Gastrocnemius medialis (tissue), 4 donors: ENCODE measurements around the gene CPLX1.

Experiments used
- POLR2A ChIP-seq, 2 donors: fragments of 450-650 bp; IDR thresholded peaks; one replicate each; pipeline ENCODE4 v1.6.1; 2017; ENCODE audit warnings: antibody characterized with exemption in 2 of 2, mild to moderate bottlenecking in 2 of 2, moderate library complexity in 2 of 2
- TF ChIP-seq, protein P1 (sequence below), 5 experiments: fragments of 450-650 bp in 3 of 5; fragments of 200-600 bp in 2 of 5; sonication (generic) in 2 of 5; IDR thresholded peaks in 4 of 5; conservative IDR thresholded peaks in 1 of 5; 1 replicate in 4 of 5; 2 replicates in 1 of 5; pipeline ENCODE4 v1.5.1; 2016 to 2019; ENCODE audit warnings: antibody characterized with exemption in 5 of 5, mild to moderate bottlenecking in 3 of 5, moderate library complexity in 3 of 5

DNA sequence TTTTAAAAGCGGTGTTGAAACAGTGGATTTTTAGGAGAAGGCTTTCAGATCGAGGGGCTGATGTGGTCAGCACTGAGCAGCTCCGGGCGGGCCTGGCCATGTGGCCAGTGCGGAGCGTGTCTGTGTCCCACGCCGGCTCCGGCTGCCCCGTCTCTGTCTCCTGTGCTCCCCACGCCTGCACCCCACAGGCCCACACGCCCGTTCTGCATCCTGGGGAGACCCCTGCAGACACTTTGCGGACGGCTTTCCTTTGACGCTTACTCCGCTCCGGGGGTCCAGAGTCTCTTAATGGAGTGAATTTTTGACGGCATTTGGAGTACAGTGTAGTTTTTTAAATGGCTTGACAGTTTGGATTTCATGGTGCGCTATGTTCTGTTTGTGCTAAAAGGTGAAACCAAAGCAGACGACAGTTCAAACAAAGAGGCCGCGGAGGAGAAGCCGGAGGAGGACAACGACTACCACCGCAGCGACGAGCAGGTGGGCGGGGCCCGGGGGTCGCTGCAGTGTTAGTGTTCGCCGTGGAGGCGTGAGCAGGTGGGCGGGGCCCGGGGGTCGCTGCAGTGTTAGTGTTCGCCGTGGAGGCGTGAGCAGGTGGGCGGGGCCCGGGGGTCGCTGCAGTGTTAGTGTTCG, 81.6 kb downstream of the CPLX1 start:
- TF ChIP-seq, protein P1, sequence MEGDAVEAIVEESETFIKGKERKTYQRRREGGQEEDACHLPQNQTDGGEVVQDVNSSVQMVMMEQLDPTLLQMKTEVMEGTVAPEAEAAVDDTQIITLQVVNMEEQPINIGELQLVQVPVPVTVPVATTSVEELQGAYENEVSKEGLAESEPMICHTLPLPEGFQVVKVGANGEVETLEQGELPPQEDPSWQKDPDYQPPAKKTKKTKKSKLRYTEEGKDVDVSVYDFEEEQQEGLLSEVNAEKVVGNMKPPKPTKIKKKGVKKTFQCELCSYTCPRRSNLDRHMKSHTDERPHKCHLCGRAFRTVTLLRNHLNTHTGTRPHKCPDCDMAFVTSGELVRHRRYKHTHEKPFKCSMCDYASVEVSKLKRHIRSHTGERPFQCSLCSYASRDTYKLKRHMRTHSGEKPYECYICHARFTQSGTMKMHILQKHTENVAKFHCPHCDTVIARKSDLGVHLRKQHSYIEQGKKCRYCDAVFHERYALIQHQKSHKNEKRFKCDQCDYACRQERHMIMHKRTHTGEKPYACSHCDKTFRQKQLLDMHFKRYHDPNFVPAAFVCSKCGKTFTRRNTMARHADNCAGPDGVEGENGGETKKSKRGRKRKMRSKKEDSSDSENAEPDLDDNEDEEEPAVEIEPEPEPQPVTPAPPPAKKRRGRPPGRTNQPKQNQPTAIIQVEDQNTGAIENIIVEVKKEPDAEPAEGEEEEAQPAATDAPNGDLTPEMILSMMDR (IDR thresholded peaks at IDR 0.05 in 4 of 5, conservative IDR thresholded peaks at IDR 0.05 in 1 of 5), result no peak
- TF ChIP-seq POLR2A (IDR thresholded peaks at IDR 0.05), result no peak
